SK-N-MC (cell line): ENCODE data around the gene PRICKLE2.

Source experiments
- EZH2 ChIP-seq: fragments of 200-600 bp; sonication (generic); IDR thresholded peaks from one replicate; pipeline ENCODE4 v1.6.1; 2017; ENCODE audit warnings: antibody characterized with exemption
- POLR2AphosphoS5 ChIP-seq: IDR thresholded peaks from 2 replicates; pipeline ENCODE4 v1.6.1; 2012; ENCODE audit warnings: mild to moderate bottlenecking, low read depth, low read length, borderline replicate concordance

DNA sequence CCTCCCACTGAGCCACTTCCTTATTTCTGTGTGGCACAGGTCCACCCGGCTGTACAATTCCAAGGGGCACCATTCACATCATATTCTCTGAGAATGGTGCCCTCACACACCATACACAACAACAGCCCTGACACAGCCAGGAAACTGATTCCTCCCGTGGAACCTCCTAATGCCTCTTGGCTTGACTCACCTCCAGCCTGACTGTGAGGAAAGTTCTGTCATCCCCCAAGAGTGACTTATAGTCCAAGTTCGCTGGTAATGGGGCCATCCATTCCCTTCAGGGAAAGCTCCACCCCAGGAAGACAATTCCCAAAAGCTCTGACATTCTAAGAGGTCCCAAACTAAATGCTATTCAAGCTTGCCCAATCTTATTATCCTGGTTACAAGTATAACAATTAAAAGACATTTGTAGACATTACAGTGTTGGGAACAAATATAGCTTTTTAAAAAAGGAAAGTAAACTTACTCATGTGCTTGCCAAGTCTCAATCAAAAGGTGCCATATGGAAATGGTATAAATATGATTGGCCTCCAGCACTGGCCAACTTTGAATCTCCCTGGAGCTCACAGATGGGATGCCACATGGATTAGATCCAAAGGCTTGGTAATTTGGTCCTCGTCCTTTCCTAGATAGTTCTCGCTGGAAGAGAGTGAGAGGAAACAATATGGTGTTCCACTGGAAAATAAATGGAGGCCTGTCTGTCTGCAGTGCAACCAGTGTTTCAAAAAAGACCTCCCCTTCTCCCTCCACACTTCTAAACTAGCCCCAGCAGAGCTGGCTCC is 145.7 kb downstream of the PRICKLE2 start:
- no peak for TF ChIP-seq EZH2
- TF ChIP-seq POLR2AphosphoS5, result no peak
